ENCODE results near the gene FRY.

DNA sequence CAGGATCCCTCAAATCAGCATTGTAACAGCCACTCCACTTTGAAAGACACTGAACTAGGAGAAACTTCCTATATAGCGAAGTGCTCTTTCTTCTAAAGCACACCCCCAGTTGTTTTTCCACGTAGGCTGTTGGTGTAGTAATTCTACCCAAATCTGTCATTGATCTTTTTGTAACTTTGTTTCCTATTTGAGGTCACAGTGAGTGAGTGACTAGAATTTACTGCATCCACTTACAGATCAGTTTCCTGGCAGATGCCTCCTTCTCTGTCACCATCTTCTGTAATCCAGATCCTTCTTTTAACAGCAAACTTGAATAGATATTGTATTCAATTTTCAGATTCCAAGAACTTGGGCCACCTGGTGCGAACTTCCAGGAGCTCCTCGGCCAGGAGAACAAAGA is 268.3 kb downstream of the FRY start:
- TF ChIP-seq, protein P1, sequence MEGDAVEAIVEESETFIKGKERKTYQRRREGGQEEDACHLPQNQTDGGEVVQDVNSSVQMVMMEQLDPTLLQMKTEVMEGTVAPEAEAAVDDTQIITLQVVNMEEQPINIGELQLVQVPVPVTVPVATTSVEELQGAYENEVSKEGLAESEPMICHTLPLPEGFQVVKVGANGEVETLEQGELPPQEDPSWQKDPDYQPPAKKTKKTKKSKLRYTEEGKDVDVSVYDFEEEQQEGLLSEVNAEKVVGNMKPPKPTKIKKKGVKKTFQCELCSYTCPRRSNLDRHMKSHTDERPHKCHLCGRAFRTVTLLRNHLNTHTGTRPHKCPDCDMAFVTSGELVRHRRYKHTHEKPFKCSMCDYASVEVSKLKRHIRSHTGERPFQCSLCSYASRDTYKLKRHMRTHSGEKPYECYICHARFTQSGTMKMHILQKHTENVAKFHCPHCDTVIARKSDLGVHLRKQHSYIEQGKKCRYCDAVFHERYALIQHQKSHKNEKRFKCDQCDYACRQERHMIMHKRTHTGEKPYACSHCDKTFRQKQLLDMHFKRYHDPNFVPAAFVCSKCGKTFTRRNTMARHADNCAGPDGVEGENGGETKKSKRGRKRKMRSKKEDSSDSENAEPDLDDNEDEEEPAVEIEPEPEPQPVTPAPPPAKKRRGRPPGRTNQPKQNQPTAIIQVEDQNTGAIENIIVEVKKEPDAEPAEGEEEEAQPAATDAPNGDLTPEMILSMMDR (IDR thresholded peaks at IDR 0.05): no peak
- TF ChIP-seq POLR2A (IDR thresholded peaks at IDR 0.05): no peak
